NCI-H748 (cell line): ENCODE measurements around the gene RRAGB.

Experiments used
- DNase-seq: peaks from one replicate; lab custom pipeline; 2025; ENCODE audit not compliant: unreplicated experiment; lab: John Stamatoyannopoulos, UW

RRAGB gene

DNA sequence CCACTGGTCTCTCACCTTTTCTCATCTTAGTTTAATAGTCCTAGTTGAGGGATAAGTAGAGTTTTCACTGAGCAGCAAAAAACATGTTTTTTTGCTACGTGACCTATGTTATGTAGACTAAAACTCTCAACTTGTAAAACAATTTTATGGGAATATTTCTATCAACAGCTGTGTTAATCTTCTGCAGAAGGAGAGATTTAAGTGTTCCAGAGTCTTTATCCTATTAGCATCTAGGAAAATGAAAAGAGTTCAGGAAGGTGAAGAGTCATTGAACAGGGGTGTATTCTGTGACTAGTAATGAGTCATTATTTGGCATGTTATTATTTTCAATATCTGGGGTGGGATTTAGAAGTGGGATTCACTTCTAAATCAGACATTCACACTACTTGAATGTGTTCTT is 41.9 kb downstream of the RRAGB start:
- no peak for DNase-seq

DNA sequence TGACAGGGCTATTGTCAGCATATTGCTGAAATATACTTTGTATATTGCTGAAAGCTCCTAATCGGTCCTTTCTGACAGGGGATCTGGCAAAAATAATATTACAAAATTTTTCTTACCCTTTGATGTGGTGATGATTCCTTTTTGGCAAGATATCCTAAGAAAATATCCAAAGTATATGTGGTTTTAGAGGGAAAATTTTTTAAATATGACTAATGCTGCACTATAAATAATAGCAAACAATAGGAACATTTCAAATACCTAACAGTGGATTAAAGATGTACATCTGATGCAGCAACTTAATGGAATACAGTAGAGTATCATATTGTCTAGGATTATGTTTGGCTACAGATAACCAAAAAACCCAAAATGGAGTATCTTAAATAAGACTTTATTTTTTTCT is 49.6 kb downstream of the RRAGB start:
- no peak for DNase-seq

DNA sequence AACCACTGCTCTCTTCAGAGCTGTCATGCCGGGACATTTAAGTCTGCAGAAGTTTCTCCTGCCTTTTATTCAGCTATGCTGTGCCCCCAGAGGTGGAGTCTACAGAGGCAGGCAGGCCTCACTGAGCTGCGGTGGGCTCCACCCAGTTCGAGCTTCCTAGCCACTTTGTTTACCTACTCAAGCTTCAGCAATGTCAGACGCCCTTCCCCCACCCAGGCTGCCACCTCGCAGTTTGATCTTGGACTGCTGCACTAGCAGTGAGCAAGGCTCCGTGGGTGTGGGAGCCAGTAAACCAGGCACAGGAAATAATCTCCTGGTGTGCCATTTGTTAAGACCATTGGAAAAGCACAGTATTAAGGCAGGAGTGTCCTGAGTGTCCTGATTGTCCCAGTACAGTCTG is 56.9 kb downstream of the RRAGB start:
- DNase-seq, result peak; percentile 2

DNA sequence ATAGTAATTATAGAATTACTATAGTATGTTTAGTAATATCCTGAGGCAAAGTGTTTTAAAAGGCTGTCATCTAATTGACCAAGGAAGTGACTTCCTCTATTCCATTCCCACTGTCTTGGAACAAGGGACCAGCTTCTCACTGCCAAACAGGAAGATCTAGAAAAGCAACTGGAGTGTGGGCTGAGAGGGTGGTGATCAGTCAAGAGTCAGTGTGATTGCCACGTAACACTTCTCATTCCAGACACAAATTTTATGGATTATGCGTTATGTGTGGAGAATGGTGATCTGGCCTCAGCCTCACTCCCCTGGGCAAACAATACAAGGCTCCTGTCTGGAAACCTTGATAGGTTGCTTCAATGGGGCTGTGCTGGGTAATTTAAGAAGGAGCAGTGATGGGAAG is 60.0 kb downstream of the RRAGB start:
- no peak for DNase-seq

DNA sequence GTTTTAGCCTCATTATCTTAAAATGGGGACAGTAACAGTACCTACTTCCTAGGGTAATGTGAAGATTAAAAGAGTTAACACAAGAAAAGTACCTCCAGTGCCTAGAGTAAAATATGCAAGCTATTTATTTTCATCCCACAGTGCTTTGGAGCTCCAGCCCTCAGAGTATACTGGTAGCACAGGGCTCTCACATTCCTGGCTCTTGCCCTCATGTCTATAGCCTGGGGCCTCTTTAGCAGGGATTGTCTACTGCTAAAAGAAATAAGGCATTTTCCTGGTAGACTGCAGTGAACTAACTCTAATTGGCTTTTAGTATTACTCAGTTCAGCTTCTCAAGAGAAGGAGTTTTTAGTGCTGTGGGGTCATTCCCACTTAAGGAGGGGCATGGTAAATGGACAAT is 60.8 kb downstream of the RRAGB start:
- no peak for DNase-seq

DNA sequence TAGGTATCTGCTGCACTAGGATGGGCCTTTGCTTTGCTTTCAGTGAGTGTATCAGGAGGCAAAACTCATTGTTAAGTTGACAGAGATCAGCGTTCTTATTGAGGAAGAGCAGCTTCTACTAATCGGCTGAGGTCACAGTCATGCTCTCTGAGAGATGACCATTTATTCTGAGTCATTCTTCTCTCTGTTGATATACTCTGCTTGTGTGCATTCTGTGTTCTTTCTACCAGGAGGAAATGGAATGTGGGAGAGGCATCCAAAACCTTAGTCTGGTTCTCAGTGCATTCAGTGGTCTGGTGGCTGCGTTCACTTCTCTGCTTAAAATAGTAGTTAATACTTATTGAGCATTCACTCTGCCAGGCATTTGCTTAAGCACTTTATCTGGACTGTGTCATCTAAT is 66.2 kb downstream of the RRAGB start:
- no peak for DNase-seq

DNA sequence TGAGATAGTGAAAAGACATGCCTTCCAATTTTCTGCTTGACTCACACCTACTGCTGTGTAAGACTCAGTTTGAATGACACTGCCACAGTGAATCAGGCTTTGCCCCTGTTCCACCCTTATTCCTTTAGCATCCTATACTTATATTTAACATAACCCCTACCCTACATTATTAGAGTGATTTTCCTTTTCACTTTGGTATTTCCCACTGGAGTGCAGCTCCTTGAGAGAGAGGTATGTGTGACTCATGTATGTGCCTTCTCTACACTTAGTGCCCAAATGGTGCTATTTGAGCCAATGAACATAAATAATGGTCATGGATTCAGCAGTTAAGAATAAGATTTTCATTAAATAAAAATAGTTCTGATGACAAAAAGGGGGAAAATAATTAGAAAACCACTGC is 69.5 kb downstream of the RRAGB start:
- DNase-seq, result no peak

DNA sequence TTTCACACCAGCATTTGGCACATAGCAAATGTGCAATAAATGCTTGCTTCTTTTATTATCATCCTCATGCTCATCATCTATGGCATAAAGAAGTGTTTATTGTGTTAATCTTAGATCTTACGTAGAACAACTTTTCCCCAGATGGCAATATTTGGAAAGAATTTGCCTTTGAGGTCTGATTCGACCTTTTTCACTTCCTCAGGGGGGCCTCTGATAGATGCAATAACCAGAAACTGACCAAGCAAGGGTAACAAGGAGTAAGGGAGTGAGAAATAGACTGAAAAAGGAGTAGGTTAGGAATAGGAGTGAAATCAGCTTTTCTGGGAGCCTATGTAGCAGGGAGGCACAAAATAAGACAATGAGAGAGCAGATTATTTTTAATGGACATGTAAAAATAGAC is 70.2 kb downstream of the RRAGB start:
- DNase-seq, result no peak

DNA sequence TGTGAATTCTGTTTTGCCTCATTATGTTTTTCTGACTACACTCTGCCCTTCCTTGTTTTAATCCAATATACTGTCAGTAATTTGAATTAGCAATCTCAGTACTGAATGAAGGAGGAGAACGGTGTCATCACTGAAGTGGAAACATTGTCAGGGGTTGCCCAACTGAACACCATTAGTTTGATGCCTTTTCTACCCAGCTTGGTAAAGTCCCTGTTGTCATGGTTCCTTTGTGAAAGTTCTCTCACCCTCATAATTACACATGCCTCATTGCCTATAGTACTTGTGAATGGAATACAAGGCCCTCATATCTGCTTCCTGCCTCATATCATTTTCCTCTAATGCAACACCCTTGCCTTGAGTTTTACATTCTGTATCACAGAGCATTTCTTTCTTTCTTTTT is 76.9 kb downstream of the RRAGB start:
- DNase-seq, result no peak

DNA sequence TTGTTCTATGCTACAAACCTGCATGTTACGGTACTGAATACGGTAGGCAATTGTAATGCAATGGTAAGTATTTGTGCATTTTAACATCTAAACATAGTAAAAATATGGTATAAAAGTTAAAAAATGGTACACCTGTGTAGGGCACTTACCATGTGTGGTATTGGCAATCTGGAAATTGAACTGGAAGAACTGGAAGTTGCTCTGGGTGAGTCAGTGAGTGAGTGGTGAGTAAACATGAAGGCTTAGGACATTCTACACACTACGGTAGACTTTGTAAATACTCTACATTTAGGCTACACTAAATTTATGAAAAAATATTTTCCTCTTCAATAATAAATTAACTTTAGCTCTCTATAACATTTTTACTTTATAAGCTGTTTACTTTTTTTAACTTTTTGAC is 78.9 kb downstream of the RRAGB start:
- DNase-seq, result no peak

DNA sequence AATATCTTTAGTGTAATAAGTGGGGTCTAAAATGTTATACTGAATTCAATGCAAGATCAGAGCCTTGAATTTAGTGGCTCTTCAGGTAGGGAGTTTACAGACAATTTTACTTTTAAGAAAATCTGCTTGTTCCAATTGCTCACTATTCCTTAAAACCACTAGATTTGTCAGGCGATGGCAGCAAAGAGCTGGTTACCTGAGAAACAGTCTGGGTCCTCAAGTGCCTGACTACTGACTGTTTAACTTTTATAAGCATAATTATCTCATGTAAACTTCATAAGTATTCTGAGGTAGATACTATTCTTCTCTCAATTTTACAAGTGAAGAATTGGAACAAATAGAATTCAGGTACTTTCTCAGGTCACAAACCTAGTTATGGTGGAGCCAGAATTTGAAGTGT is 84.3 kb downstream of the RRAGB start:
- peak; percentile 3 for DNase-seq
